ENCODE results near the gene KDM2A. TPM values are rescaled to one million over a fixed set of nuclear protein-coding genes. Genes with fewer than 3 reads are reported as not detected.

The KDM2A gene
- total RNA-seq, 1 experiment from 2014 or later = 50.4 TPM

GRCh38 chr11:67293090-67293489 lies 174.0 kb downstream of the KDM2A start:
- RAD21 ChIA-PET (ENCODE audit: low non-redundant PET in 1 of 2, low total read pairs in 2 of 2, uncharacterized antibody in 2 of 2, unreplicated experiment in 2 of 2) = no interaction called here
- no peak overlapping the region for H2AFZ ChIP-seq (ENCODE audit: low read depth, low read length, poor library complexity, severe bottlenecking)
- TF ChIP-seq REST (IDR thresholded peaks at IDR 0.05; ENCODE audit: low read depth) (no peak), EZH2phosphoT487 (IDR thresholded peaks at IDR 0.05; ENCODE audit: borderline replicate concordance) (no peak), POLR2AphosphoS5 (IDR thresholded peaks at IDR 0.05; ENCODE audit: low read depth, low read length) (no peak), EGR1 (IDR thresholded peaks at IDR 0.05; ENCODE audit: low read depth) (no peak), SIN3A (IDR thresholded peaks at IDR 0.05; ENCODE audit: low read depth) (no peak), RAD21 (IDR thresholded peaks at IDR 0.05; ENCODE audit: low read depth) (no peak), CEBPB (IDR thresholded peaks at IDR 0.05; ENCODE audit: low read depth) (no peak), CBX3 (IDR thresholded peaks at IDR 0.05; ENCODE audit: low read depth) (no peak), ZBTB33 (IDR thresholded peaks at IDR 0.05; ENCODE audit: extremely low read depth, insufficient replicate concordance, low read length) (no peak), ATF3 (IDR thresholded peaks at IDR 0.05) (no peak), SRF (IDR thresholded peaks at IDR 0.05; ENCODE audit: low read depth) (no peak), EZH2 (IDR thresholded peaks at IDR 0.05) (no peak), MAX (IDR thresholded peaks at IDR 0.05) (no peak), ELF1 (IDR thresholded peaks at IDR 0.05; ENCODE audit: borderline replicate concordance, low read depth) (no peak), FOSL1 (IDR thresholded peaks at IDR 0.05; ENCODE audit: low read depth) (no peak), ZNF274 (IDR thresholded peaks at IDR 0.05; ENCODE audit: low read depth, low read length) (no peak), SP1 (IDR thresholded peaks at IDR 0.05; ENCODE audit: low read depth) (no peak), POLR2A (IDR thresholded peaks at IDR 0.05; ENCODE audit: borderline replicate concordance, extremely low read depth, insufficient read depth, insufficient read length) (no peak), YY1 (IDR thresholded peaks at IDR 0.05; ENCODE audit: extremely low read depth, insufficient replicate concordance, low read depth, low read length) (no peak)
- no peak overlapping the region for H3K27ac ChIP-seq (ENCODE audit: low read depth, low read length)
- H3K4me1 ChIP-seq (ENCODE audit: control insufficient read depth in 1 of 2, insufficient read depth in 2 of 2, low read length in 2 of 2) = peaks cover 4 to 18% of the 10 kb centered on the region in 2 experiments
- CTCF ChIA-PET = no interaction called here
- no peaks in the 10 kb centered on the region for H3K27me3 ChIP-seq (ENCODE audit: insufficient read depth, low read length)
- POLR2A ChIA-PET = no interaction called here
- H3K4me2 ChIP-seq (ENCODE audit: low read length) = no peak overlapping the region
- H3K9ac ChIP-seq (ENCODE audit: low read length) = no peak overlapping the region
- H3K36me3 ChIP-seq (ENCODE audit: control insufficient read depth in 1 of 2, insufficient read depth in 2 of 2, low read length in 2 of 2) = peaks cover 3 to 39% of the 10 kb centered on the region in 2 experiments; a peak in 2 of 4 replicates
- no TSS peak for BruUV-seq (replicated peaks)
- intact Hi-C loops (cut with micrococcal nuclease) = no loop called here
- H3K4me3 ChIP-seq (replicated peaks in 1 of 2; ENCODE audit: low read depth in 1 of 2, low read length in 2 of 2) = no peak overlapping the region
- H3K79me2 ChIP-seq (ENCODE audit: insufficient read depth, low read length) = peaks cover 38% of the 10 kb centered on the region; the same call in 1 of the 2 replicates
- H4K20me1 ChIP-seq (ENCODE audit: insufficient read depth) = no peaks in the 10 kb centered on the region
- H3K9me3 ChIP-seq (ENCODE audit: control insufficient read depth in 1 of 2, insufficient read depth in 1 of 2, low read depth in 1 of 2, low read length in 2 of 2) = peaks cover 0 to 17% of the 10 kb centered on the region in 2 experiments; a peak in 1 of 4 replicates
- DNase-seq (ENCODE audit: low read depth, low spot score) = no peak
- no peak for ATAC-seq
- no peaks in the 10 kb centered on the region for H3K9me2 ChIP-seq (ENCODE audit: insufficient read depth)

Data from HCT116 (cell line).